ENCODE data around the gene ST3GAL6. TPM values are rescaled to one million over a fixed set of nuclear protein-coding genes. Genes with fewer than 3 reads are reported as not detected.

The ST3GAL6 gene
- total and polyA plus RNA-seq, 2 donors (not counting 1 experiment from before 2014, with no cell fraction given): 0.58 TPM; not detected in 1

GRCh38 chr3:98778383-98778782, 15.2 kb downstream of the ST3GAL6 start:
- 70% methylated on average over 3 of the region's 5 CpGs for WGBS (ENCODE audit: insufficient coverage)
- no peaks in the 10 kb centered on the region for H3K9me3 Mint-ChIP-seq (ENCODE audit: insufficient read depth)
- Histone ChIP-seq H3K36me3 (replicated peaks in 1 of 2; ENCODE audit: control extremely low read depth in 1 of 2, control insufficient read depth in 1 of 2, extremely low read depth in 1 of 2, insufficient read depth in 2 of 2, low read length in 1 of 2) (no peaks in the 10 kb centered on the region), H4K20me1 (ENCODE audit: control insufficient read depth, insufficient read depth, low read length, poor library complexity, severe bottlenecking) (no peaks in the 10 kb centered on the region), H3K9ac (ENCODE audit: low read length) (no peak overlapping the region), H3K79me2 (ENCODE audit: control insufficient read depth, insufficient read depth, low read length) (no peaks in the 10 kb centered on the region), H3K27me3 (replicated peaks in 1 of 4; ENCODE audit: control extremely low read depth in 1 of 4, control insufficient read depth in 3 of 4, insufficient read depth in 4 of 4, low read length in 3 of 4) (no peaks in the 10 kb centered on the region), H3K27ac (ENCODE audit: low read length in 2 of 2) (no peak overlapping the region), H3K4me3 (ENCODE audit: control extremely low read depth in 1 of 5, extremely low read depth in 1 of 5, insufficient read depth in 1 of 5, low read depth in 2 of 5, low read length in 4 of 5) (no peak overlapping the region), H3K4me1 (ENCODE audit: control insufficient read depth in 2 of 2, insufficient read depth in 2 of 2, low read length in 2 of 2) (no peaks in the 10 kb centered on the region), H2AFZ (ENCODE audit: insufficient read depth, low read depth, low read length, poor library complexity, severe bottlenecking) (no peak overlapping the region), H3K9me3 (ENCODE audit: control extremely low read depth in 1 of 3, control insufficient read depth in 2 of 3, insufficient read depth in 1 of 3, low read length in 2 of 3) (no peaks in the 10 kb centered on the region), H3K4me2 (replicated peaks; ENCODE audit: low read depth, low read length, poor library complexity, severe bottlenecking) (no peak overlapping the region)
- no peak overlapping the region for H3K27ac Mint-ChIP-seq
- peaks cover 15% of the 10 kb centered on the region for H3K27me3 Mint-ChIP-seq
- H3K4me3 Mint-ChIP-seq: no peak overlapping the region
- POLR2A ChIA-PET: no interaction called here
- H3K4me1 Mint-ChIP-seq: no peaks in the 10 kb centered on the region
- no peak for DNase-seq
- ATAC-seq (ENCODE audit: low read depth): no peak
- TF ChIP-seq EZH2 (IDR thresholded peaks at IDR 0.05; ENCODE audit: borderline replicate concordance, insufficient read depth, low read depth, low read length, poor library complexity, severe bottlenecking): no peak
- no peak for TF ChIP-seq CTCF (IDR thresholded peaks at IDR 0.05)
- CTCF ChIA-PET: no interaction called here
- intact Hi-C loops (cut with micrococcal nuclease): no loop called here

- H3K4me1 Mint-ChIP-seq: no peaks in the 10 kb centered on the region
- TF ChIP-seq EZH2 (IDR thresholded peaks at IDR 0.05; ENCODE audit: borderline replicate concordance, insufficient read depth, low read depth, low read length, poor library complexity, severe bottlenecking) (no peak), CTCF (IDR thresholded peaks at IDR 0.05) (no peak)
- Histone ChIP-seq H3K79me2 (ENCODE audit: control insufficient read depth, insufficient read depth, low read length) (no peaks in the 10 kb centered on the region), H3K9ac (ENCODE audit: low read length) (no peak overlapping the region), H3K4me1 (ENCODE audit: control insufficient read depth in 2 of 2, insufficient read depth in 2 of 2, low read length in 2 of 2) (no peaks in the 10 kb centered on the region), H3K4me2 (replicated peaks; ENCODE audit: low read depth, low read length, poor library complexity, severe bottlenecking) (no peak overlapping the region), H3K9me3 (ENCODE audit: control extremely low read depth in 1 of 3, control insufficient read depth in 2 of 3, insufficient read depth in 1 of 3, low read length in 2 of 3) (no peaks in the 10 kb centered on the region), H3K27me3 (replicated peaks in 1 of 4; ENCODE audit: control extremely low read depth in 1 of 4, control insufficient read depth in 3 of 4, insufficient read depth in 4 of 4, low read length in 3 of 4) (no peaks in the 10 kb centered on the region), H4K20me1 (ENCODE audit: control insufficient read depth, insufficient read depth, low read length, poor library complexity, severe bottlenecking) (no peaks in the 10 kb centered on the region), H3K36me3 (replicated peaks in 1 of 2; ENCODE audit: control extremely low read depth in 1 of 2, control insufficient read depth in 1 of 2, extremely low read depth in 1 of 2, insufficient read depth in 2 of 2, low read length in 1 of 2) (no peaks in the 10 kb centered on the region), H3K4me3 (ENCODE audit: control extremely low read depth in 1 of 5, extremely low read depth in 1 of 5, insufficient read depth in 1 of 5, low read depth in 2 of 5, low read length in 4 of 5) (no peak overlapping the region), H2AFZ (ENCODE audit: insufficient read depth, low read depth, low read length, poor library complexity, severe bottlenecking) (no peak overlapping the region), H3K27ac (ENCODE audit: low read length in 2 of 2) (no peak overlapping the region)
- ChIA-PET CTCF (no interaction called here), POLR2A (no interaction called here)
- no peak overlapping the region for H3K4me3 Mint-ChIP-seq
- H3K27ac Mint-ChIP-seq: no peak overlapping the region
- H3K27me3 Mint-ChIP-seq: peaks cover 11% of the 10 kb centered on the region
- H3K9me3 Mint-ChIP-seq (ENCODE audit: insufficient read depth): no peaks in the 10 kb centered on the region
- ATAC-seq (ENCODE audit: low read depth) (no peak), DNase-seq (no peak)
- intact Hi-C loops (cut with micrococcal nuclease): no loop called here
- WGBS (ENCODE audit: insufficient coverage): 37% methylated on average over 4 of the region's 5 CpGs
Measured at GRCh38 chr3:98778852-98779413, 15.8 kb downstream of the ST3GAL6 start.
